HepG2 (cell line): ENCODE data around the gene GORASP2. TPM values are rescaled to one million over a fixed set of nuclear protein-coding genes. Genes with fewer than 3 reads are reported as not detected.

Source experiments
- AHR ChIP-seq: IDR thresholded peaks from 2 replicates; pipeline ENCODE4 v1.6.1; 2018; ENCODE audit warnings: missing genetic modification reagents, missing compliant biosample characterization
- GATAD1 ChIP-seq: IDR thresholded peaks from 2 replicates; pipeline ENCODE4 v1.6.1; 2016; ENCODE audit warnings: missing genetic modification reagents, missing compliant biosample characterization
- HMG20A ChIP-seq: IDR thresholded peaks from 2 replicates; pipeline ENCODE4 v1.6.1; 2016; ENCODE audit warnings: borderline replicate concordance
- KDM5A ChIP-seq: fragments of 200-600 bp; sonication (generic); IDR thresholded peaks from 2 replicates; pipeline ENCODE4 v1.7.0; 2018; ENCODE audit warnings: antibody characterized with exemption, mild to moderate bottlenecking, low read length, borderline replicate concordance
- MXD4 ChIP-seq: IDR thresholded peaks from 2 replicates; pipeline ENCODE4 v1.6.1; 2016; ENCODE audit warnings: mild to moderate bottlenecking, missing biosample characterization, missing genetic modification reagents
- PHF21A ChIP-seq: sonication (generic); formaldehyde crosslinking; IDR thresholded peaks from 2 replicates; pipeline ENCODE4 v1.5.0; 2020; ENCODE audit warnings: mild to moderate bottlenecking, missing genetic modification reagents
- TBX3 ChIP-seq: fragments of 450-650 bp; IDR thresholded peaks from 2 replicates; pipeline ENCODE4 v1.6.1; 2017; ENCODE audit warnings: antibody characterized with exemption, mild to moderate bottlenecking, inconsistent platforms, borderline replicate concordance
- TEAD3 ChIP-seq: optimal IDR thresholded peaks from 2 replicates; pipeline ENCODE3; 2016; ENCODE audit warnings: borderline replicate concordance
- TP53 ChIP-seq: sonication (generic); formaldehyde crosslinking; conservative IDR thresholded peaks from 2 replicates; pipeline ENCODE4 v1.4.0; 2020; ENCODE audit warnings: missing genetic modification reagents
- ZKSCAN5 ChIP-seq: sonication (generic); formaldehyde crosslinking; IDR thresholded peaks from 2 replicates; pipeline ENCODE4 v1.5.1; 2020; ENCODE audit warnings: mild to moderate bottlenecking, missing genetic modification reagents
- ZNF577 ChIP-seq: sonication (generic); formaldehyde crosslinking; IDR thresholded peaks from 2 replicates; pipeline ENCODE4 v1.4.0; 2020; ENCODE audit warnings: mild to moderate bottlenecking, low read depth, missing genetic modification reagents, borderline replicate concordance
- ZNF614 ChIP-seq: IDR thresholded peaks from 2 replicates; pipeline ENCODE4 v1.6.1; 2018; ENCODE audit warnings: missing biosample characterization, missing genetic modification reagents, inconsistent platforms, borderline replicate concordance
- ZNF674 ChIP-seq: sonication (generic); formaldehyde crosslinking; IDR thresholded peaks from 2 replicates; pipeline ENCODE4 v1.5.0; 2020; ENCODE audit warnings: low read depth, mild to moderate bottlenecking, missing genetic modification reagents
- ZNF678 ChIP-seq: sonication (generic); formaldehyde crosslinking; IDR thresholded peaks from 2 replicates; pipeline ENCODE4 v1.4.0; 2020; ENCODE audit warnings: mild to moderate bottlenecking, missing genetic modification reagents
- ZNF780A ChIP-seq: sonication (generic); formaldehyde crosslinking; IDR thresholded peaks from 2 replicates; pipeline ENCODE4 v1.8.0; 2022; ENCODE audit warnings: mild to moderate bottlenecking, missing genetic modification reagents, moderate library complexity
- polyA plus RNA-seq, 8 experiments: library from polyadenylated mRNA; depleted of rRNA in 3 of 8; stranded (reverse) in 7 of 8; unstranded in 1 of 8; fragments of >200 nt; fragmentation: Illumina TruSeq in 4 of 8; extraction: Trizol in 4 of 8; gene quantifications; 2 replicates each; pipeline versions ENCODE4 v1.2.1 to v1.2.3, GENCODE V29; 2011 to 2016; ENCODE audit warnings: low read depth in 4 of 8, missing spikeins in 1 of 8, mixed read lengths in 1 of 8; ENCODE audit not compliant: insufficient read depth in 1 of 8
- total RNA-seq, 5 experiments: library from RNA; depleted of rRNA; stranded (reverse); fragments of >200 nt; fragmentation: Illumina TruSeq; extraction: Trizol; gene quantifications; 2 replicates each; pipeline ENCODE4 v1.2.3, GENCODE V29; 2016; ENCODE audit warnings: low read depth in 1 of 5
- TF ChIP-seq, protein P1 (sequence below): IDR thresholded peaks from 2 replicates; pipeline ENCODE4 v1.6.1; 2012; ENCODE audit warnings: low read length, improper control_type of control experiment
- TF ChIP-seq, protein P2 (sequence below): sonication (generic); formaldehyde crosslinking; IDR thresholded peaks from 2 replicates; pipeline ENCODE4 v1.5.0; 2020; ENCODE audit warnings: missing genetic modification reagents, mild to moderate bottlenecking, borderline replicate concordance
- TF ChIP-seq, protein P3 (sequence below): sonication (generic); formaldehyde crosslinking; IDR thresholded peaks from 2 replicates; pipeline ENCODE4 v1.4.0; 2020; ENCODE audit warnings: missing genetic modification reagents
- TF ChIP-seq, protein P4 (sequence below): sonication (generic); formaldehyde crosslinking; IDR thresholded peaks from 2 replicates; pipeline ENCODE4 v1.4.0; 2020; ENCODE audit warnings: missing genetic modification reagents

GORASP2 gene
- total and polyA plus RNA-seq, 2 of the 13 experiments (the other 11 are each of a cell fraction or from before 2014, with no cell fraction given) = 103 to 239 TPM

DNA sequence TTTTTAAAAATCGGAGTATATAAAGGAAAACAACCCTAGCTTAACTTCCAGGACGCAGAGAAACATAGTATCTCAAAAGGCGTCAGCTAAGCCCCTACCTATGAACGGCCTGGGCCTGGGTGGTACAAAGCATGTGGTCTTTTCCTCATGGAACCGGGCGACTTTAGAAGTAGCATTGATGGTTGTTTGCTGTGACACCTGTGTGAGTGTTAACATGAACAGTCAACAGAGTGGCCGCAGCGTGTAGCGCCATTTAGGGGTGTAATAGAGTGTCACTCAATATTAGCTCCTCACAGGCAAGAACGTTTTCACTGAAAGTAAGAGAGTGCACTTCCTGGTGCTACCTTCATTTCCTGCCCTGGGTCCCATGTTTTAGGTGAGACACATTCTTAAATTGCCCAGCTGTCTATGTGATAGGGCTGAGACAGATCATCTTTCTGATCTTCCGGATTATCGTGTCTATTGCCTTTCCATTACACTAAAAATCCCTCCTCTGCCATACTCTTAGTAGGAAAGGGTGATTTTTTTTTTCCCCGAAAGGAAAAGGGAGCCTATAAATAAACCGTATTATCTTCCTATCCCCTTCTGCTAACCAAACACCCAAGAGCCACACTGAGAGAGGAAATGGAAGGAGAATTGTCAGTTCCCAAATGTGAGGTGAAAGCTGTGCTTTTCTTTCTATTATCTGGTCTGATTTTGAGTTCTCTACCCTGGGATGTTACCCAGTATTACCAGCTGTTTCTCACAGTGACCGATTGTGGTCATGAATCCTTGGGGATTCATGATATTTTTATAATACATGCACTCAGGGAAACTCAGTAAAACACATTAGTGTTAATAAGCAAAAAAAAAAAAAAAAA, 1.3 kb downstream of the GORASP2 start (continued):
- TF ChIP-seq PHF21A (CRISPR knock-in tag) (no peak), ZNF780A (CRISPR knock-in tag) (no peak), TEAD3 (CRISPR knock-in tag) (peak; percentile 23), ZNF614 (no peak), ZNF577 (CRISPR knock-in tag) (no peak), ZNF674 (no peak), ZKSCAN5 (CRISPR knock-in tag) (no peak), KDM5A (peak; percentile 29; the same call in 1 of the 2 replicates), GATAD1 (CRISPR knock-in tag) (peak; percentile 79), HMG20A (CRISPR knock-in tag) (no peak), MXD4 (CRISPR knock-in tag) (no peak; the same call in 1 of the 2 replicates), TP53 (no peak), TBX3 (peak; percentile 79), AHR (no peak), ZNF678 (CRISPR knock-in tag) (no peak)
- TF ChIP-seq, protein P1, sequence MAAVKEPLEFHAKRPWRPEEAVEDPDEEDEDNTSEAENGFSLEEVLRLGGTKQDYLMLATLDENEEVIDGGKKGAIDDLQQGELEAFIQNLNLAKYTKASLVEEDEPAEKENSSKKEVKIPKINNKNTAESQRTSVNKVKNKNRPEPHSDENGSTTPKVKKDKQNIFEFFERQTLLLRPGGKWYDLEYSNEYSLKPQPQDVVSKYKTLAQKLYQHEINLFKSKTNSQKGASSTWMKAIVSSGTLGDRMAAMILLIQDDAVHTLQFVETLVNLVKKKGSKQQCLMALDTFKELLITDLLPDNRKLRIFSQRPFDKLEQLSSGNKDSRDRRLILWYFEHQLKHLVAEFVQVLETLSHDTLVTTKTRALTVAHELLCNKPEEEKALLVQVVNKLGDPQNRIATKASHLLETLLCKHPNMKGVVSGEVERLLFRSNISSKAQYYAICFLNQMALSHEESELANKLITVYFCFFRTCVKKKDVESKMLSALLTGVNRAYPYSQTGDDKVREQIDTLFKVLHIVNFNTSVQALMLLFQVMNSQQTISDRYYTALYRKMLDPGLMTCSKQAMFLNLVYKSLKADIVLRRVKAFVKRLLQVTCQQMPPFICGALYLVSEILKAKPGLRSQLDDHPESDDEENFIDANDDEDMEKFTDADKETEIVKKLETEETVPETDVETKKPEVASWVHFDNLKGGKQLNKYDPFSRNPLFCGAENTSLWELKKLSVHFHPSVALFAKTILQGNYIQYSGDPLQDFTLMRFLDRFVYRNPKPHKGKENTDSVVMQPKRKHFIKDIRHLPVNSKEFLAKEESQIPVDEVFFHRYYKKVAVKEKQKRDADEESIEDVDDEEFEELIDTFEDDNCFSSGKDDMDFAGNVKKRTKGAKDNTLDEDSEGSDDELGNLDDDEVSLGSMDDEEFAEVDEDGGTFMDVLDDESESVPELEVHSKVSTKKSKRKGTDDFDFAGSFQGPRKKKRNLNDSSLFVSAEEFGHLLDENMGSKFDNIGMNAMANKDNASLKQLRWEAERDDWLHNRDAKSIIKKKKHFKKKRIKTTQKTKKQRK = no peak
- TF ChIP-seq, protein P2, sequence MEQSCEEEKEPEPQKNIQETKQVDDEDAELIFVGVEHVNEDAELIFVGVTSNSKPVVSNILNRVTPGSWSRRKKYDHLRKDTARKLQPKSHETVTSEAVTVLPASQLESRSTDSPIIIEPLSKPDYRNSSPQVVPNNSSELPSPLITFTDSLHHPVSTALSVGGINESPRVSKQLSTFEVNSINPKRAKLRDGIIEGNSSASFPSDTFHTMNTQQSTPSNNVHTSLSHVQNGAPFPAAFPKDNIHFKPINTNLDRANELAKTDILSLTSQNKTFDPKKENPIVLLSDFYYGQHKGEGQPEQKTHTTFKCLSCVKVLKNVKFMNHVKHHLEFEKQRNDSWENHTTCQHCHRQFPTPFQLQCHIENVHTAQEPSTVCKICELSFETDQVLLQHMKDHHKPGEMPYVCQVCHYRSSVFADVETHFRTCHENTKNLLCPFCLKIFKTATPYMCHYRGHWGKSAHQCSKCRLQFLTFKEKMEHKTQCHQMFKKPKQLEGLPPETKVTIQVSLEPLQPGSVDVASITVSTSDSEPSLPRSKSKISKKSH (CRISPR knock-in tag) = no peak
- TF ChIP-seq, protein P3, sequence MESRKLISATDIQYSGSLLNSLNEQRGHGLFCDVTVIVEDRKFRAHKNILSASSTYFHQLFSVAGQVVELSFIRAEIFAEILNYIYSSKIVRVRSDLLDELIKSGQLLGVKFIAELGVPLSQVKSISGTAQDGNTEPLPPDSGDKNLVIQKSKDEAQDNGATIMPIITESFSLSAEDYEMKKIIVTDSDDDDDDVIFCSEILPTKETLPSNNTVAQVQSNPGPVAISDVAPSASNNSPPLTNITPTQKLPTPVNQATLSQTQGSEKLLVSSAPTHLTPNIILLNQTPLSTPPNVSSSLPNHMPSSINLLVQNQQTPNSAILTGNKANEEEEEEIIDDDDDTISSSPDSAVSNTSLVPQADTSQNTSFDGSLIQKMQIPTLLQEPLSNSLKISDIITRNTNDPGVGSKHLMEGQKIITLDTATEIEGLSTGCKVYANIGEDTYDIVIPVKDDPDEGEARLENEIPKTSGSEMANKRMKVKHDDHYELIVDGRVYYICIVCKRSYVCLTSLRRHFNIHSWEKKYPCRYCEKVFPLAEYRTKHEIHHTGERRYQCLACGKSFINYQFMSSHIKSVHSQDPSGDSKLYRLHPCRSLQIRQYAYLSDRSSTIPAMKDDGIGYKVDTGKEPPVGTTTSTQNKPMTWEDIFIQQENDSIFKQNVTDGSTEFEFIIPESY (CRISPR knock-in tag) = no peak
- TF ChIP-seq, protein P4, sequence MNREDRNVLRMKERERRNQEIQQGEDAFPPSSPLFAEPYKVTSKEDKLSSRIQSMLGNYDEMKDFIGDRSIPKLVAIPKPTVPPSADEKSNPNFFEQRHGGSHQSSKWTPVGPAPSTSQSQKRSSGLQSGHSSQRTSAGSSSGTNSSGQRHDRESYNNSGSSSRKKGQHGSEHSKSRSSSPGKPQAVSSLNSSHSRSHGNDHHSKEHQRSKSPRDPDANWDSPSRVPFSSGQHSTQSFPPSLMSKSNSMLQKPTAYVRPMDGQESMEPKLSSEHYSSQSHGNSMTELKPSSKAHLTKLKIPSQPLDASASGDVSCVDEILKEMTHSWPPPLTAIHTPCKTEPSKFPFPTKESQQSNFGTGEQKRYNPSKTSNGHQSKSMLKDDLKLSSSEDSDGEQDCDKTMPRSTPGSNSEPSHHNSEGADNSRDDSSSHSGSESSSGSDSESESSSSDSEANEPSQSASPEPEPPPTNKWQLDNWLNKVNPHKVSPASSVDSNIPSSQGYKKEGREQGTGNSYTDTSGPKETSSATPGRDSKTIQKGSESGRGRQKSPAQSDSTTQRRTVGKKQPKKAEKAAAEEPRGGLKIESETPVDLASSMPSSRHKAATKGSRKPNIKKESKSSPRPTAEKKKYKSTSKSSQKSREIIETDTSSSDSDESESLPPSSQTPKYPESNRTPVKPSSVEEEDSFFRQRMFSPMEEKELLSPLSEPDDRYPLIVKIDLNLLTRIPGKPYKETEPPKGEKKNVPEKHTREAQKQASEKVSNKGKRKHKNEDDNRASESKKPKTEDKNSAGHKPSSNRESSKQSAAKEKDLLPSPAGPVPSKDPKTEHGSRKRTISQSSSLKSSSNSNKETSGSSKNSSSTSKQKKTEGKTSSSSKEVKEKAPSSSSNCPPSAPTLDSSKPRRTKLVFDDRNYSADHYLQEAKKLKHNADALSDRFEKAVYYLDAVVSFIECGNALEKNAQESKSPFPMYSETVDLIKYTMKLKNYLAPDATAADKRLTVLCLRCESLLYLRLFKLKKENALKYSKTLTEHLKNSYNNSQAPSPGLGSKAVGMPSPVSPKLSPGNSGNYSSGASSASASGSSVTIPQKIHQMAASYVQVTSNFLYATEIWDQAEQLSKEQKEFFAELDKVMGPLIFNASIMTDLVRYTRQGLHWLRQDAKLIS (CRISPR knock-in tag) = no peak
